ENCODE results near the gene MTARC1.

Gene MTARC1

DNA sequence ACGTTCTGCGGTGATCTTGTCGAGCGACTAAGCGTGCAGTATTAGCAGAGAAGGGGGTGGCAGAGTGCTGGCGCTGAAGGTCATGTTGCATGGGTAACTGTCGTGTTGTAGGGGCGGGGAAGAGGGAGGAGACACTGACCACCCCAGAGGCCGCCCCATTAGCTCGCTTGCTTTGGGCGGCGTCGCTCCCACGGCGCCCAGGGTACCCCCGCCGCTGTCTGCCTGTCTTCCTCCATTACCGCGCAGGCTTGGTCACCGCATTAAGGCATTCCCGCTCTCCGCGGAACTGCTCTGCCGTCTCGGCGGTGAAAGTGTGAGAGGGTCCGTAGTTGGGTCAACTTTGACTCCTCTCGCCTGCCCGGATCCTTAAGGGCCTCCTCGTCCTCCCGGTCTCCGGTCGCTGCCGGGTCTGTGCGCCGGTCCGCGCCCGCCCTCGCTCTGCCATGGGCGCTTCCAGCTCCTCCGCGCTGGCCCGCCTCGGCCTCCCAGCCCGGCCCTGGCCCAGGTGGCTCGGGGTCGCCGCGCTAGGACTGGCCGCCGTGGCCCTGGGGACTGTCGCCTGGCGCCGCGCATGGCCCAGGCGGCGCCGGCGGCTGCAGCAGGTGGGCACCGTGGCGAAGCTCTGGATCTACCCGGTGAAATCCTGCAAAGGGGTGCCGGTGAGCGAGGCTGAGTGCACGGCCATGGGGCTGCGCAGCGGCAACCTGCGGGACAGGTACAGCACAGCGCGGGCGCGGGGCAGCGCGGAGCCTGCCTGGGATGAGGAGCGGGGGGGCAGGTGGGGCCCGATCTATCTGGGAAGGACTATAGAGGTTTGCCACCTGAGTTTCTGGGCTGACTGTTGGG is 38.4 kb upstream of the MTARC1 start, which contains the start of gene MTARC2:
Gene MTARC2, plus strand, starts transcription at position 234 of the 846 bp plus-strand sequence. Its CDS starts 210 bp downstream, at position 444.
- peak; percentile 64 for DNase-seq (ENCODE audit: low read depth, low spot score)
- in situ Hi-C loops (cut with HindIII; ENCODE audit: low sequenced_read_pairs) = no loop called here

DNA sequence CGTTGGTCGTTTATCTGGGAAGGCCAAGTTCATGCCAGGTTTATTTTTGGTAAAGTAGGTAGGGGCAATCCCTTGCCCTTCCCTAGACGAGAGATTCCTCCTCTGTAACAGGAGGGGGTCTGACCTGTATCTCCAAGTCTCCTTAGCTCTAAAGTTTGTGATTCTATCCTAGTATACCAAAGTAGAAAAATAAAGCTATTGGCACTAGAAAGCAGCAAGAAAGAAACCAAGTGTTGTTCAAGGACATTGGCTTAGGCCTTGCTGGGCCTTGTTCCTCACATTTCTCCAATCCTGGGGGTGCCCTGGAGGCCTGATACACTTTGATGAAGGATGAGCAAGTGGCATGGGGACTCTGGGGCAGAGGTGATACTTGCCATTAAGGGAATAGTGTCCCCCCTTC is 37.8 kb upstream of the MTARC1 start:
- DNase-seq (ENCODE audit: low read depth, low spot score) = no peak
- in situ Hi-C loops (cut with HindIII; ENCODE audit: low sequenced_read_pairs) = no loop called here
- TF ChIP-seq, protein P1, sequence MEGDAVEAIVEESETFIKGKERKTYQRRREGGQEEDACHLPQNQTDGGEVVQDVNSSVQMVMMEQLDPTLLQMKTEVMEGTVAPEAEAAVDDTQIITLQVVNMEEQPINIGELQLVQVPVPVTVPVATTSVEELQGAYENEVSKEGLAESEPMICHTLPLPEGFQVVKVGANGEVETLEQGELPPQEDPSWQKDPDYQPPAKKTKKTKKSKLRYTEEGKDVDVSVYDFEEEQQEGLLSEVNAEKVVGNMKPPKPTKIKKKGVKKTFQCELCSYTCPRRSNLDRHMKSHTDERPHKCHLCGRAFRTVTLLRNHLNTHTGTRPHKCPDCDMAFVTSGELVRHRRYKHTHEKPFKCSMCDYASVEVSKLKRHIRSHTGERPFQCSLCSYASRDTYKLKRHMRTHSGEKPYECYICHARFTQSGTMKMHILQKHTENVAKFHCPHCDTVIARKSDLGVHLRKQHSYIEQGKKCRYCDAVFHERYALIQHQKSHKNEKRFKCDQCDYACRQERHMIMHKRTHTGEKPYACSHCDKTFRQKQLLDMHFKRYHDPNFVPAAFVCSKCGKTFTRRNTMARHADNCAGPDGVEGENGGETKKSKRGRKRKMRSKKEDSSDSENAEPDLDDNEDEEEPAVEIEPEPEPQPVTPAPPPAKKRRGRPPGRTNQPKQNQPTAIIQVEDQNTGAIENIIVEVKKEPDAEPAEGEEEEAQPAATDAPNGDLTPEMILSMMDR (IDR thresholded peaks at IDR 0.05; ENCODE audit: low read depth, low read length) = no peak

More for the DNA sequence above, 38.4 kb upstream of the MTARC1 start, which contains the start of gene MTARC2:
- TF ChIP-seq, protein P1 (IDR thresholded peaks at IDR 0.05; ENCODE audit: low read depth, low read length) = no peak
- peak within 1 kb of the TSS; percentile 65 for H3K4me3 ChIP-seq (ENCODE audit: low read depth, low read length)

DNA sequence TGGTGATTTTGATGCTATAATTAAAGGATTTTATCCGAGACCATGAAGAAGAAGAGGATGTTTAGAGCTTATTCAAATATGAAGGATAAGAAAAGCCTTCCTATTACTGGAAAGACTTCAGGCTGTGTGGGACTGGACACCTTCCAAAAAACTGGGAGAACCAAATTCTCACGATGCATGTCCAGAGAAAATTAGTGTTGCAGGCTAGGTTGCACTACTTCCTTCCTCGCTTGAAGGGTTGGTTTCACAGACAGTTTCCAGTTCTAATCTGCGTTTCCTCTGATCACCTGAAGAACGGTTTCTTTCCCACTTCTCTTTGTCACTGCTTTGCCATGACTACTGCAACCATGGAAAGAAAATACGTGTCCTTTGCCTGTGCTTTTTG is 36.6 kb upstream of the MTARC1 start:
- TF ChIP-seq, protein P1 (IDR thresholded peaks at IDR 0.05; ENCODE audit: low read depth, low read length) = no peak
- DNase-seq (ENCODE audit: low read depth, low spot score) = no peak
- no peak overlapping the region for H3K4me3 ChIP-seq (ENCODE audit: low read depth, low read length)
- in situ Hi-C loops (cut with HindIII; ENCODE audit: low sequenced_read_pairs) = no loop called here

More for the DNA sequence above, 37.8 kb upstream of the MTARC1 start:
- peak overlapping the region; percentile 65 for H3K4me3 ChIP-seq (ENCODE audit: low read depth, low read length)

DNA sequence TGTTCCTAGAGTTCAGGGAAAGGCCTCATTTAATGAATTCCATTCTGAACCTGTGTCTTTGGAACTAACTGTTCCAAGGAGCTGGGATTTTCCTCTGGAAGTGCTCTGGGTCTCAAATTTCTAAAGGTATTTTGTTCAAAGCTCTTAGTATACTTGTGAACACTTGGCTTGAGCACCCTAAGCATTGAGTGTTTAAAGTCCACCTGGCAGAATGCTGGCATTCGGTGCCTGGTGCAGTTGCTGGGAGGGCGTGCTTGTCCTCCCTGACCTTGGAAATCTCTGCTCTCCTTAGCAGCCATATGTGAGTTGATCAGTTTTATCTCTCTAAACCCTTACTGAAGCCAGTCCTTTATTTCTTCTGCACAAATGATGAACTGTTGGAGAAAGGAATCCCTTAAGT is 35.6 kb upstream of the MTARC1 start:
- TF ChIP-seq, protein P1 (IDR thresholded peaks at IDR 0.05; ENCODE audit: low read depth, low read length) = no peak

DNA sequence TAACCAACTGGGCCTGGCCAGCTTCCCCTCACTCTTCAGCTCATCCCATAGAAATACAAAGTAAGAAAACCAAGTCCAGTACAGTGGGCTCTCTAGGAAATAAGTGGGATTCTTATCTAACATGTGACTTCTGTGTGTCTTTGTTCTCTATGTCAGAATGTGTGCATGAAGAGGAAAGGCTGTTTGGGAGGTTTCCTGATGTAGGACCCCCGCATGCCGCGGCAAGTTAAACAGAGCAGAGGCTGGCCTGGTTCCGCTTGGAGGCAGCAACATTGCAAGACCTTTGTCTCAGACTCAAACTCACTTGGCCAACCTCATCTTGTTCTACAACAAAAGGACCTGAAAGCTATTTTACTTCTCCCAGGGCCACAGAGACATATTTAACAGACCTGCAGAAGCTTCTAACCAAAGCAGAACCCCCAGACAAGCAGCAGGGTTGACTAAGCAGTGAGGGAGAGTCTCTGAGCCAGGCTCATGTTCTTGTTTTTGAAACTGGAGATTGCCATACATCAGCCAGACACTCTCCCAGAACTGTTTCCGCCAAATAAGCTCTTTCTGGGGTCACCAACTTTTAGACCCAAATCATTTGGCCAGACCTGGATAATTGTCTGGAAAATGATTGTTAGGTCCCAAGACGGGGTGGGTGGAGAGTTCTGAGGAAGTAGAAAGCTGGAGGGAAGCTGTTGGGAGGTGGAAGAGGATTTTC is 32.3 kb upstream of the MTARC1 start:
- H3K4me3 ChIP-seq (ENCODE audit: low read depth, low read length) = no peak overlapping the region

More for the DNA sequence above, 35.6 kb upstream of the MTARC1 start:
- H3K4me3 ChIP-seq (ENCODE audit: low read depth, low read length) = no peak overlapping the region
- in situ Hi-C loops (cut with HindIII; ENCODE audit: low sequenced_read_pairs) = no loop called here
- no peak for DNase-seq (ENCODE audit: low read depth, low spot score)

DNA sequence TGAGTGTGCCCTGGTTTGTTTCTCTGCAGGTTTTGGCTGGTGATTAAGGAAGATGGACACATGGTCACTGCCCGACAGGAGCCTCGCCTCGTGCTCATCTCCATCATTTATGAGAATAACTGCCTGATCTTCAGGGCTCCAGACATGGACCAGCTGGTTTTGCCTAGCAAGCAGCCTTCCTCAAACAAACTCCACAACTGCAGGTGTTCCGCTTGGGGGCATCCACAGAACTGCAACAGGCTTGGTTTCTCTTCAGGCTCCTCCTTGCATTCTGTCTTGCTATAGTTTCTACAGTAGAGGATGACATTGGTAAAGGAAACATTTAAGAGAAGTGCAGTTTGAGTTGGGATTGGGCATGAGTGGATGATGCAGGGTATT is 31.8 kb upstream of the MTARC1 start:
- DNase-seq (ENCODE audit: low read depth, low spot score) = no peak
- TF ChIP-seq, protein P1 (IDR thresholded peaks at IDR 0.05; ENCODE audit: low read depth, low read length) = no peak
- in situ Hi-C loops (cut with HindIII; ENCODE audit: low sequenced_read_pairs) = no loop called here
- no peak overlapping the region for H3K4me3 ChIP-seq (ENCODE audit: low read depth, low read length)

More for the DNA sequence above, 32.3 kb upstream of the MTARC1 start:
- in situ Hi-C loops (cut with HindIII; ENCODE audit: low sequenced_read_pairs) = no loop called here
- no peak for DNase-seq (ENCODE audit: low read depth, low spot score)
- TF ChIP-seq, protein P1 (IDR thresholded peaks at IDR 0.05; ENCODE audit: low read depth, low read length) = no peak
